Neural crest cell (in vitro differentiated cells): ENCODE results near the gene CDC37. TPM values are rescaled to one million over a fixed set of nuclear protein-coding genes. Genes with fewer than 3 reads are reported as not detected.
A peak's percentile ranks its signal among the peaks of the same experiment; 100 is the strongest.

ENCODE experiments used
- DNase-seq: peaks from one replicate; pipeline ENCODE4 v3.0.0; 2021; ENCODE audit warnings: low read depth, mixed read lengths, low spot score
- H3K27ac Mint-ChIP-seq: one replicate; pipeline ENCODE4 v1.8.0; 2021; ENCODE audit warnings: mild to moderate bottlenecking, mixed read lengths; ENCODE audit not compliant: unreplicated experiment
- H3K27me3 Mint-ChIP-seq: 2 replicates; pipeline ENCODE4 v1.8.0; 2021; ENCODE audit warnings: low read depth, mild to moderate bottlenecking, mixed read lengths
- H3K36me3 Mint-ChIP-seq: 2 replicates; pipeline ENCODE4 v1.8.0; 2021; ENCODE audit warnings: low read depth, mild to moderate bottlenecking, mixed read lengths
- H3K4me1 Mint-ChIP-seq: 2 replicates; pipeline ENCODE4 v1.8.0; 2021; ENCODE audit warnings: mixed read lengths
- H3K4me3 Mint-ChIP-seq: one replicate; pipeline ENCODE4 v1.8.0; 2021; ENCODE audit warnings: mild to moderate bottlenecking, mixed read lengths
- H3K9me3 Mint-ChIP-seq: 2 replicates; pipeline ENCODE4 v1.8.0; 2021; ENCODE audit warnings: mixed read lengths
- CTCF ChIP-seq: fragments of 200-600 bp; sonication (generic); conservative IDR thresholded peaks from 2 replicates; pipeline ENCODE4 v1.5.0; 2021; ENCODE audit warnings: antibody characterized with exemption, mild to moderate bottlenecking
- total RNA-seq: library from RNA; stranded (reverse); gene quantifications from 2 replicates; pipeline ENCODE4 v1.2.1, GENCODE V29; 2021

Gene CDC37
- total RNA-seq, 1 donor from 2014 or later: 164 TPM

- peaks cover 86% of the 10 kb centered on the region for H3K27me3 Mint-ChIP-seq
- no peak overlapping the region for H3K27ac Mint-ChIP-seq
- H3K4me3 Mint-ChIP-seq: peak overlapping the region; percentile 54
- H3K9me3 Mint-ChIP-seq: no peaks in the 10 kb centered on the region
- H3K36me3 Mint-ChIP-seq: no peaks in the 10 kb centered on the region
- H3K4me1 Mint-ChIP-seq: peaks cover 5% of the 10 kb centered on the region
- no peak for TF ChIP-seq CTCF
- no peak for DNase-seq
These were observed 27.3 kb upstream of the CDC37 start for GRCh38 chr19:10430505-10431253.

- TF ChIP-seq CTCF: no peak
- Mint-ChIP-seq H3K36me3 (no peaks in the 10 kb centered on the region), H3K4me3 (no peak overlapping the region), H3K4me1 (peaks cover 5% of the 10 kb centered on the region), H3K27ac (no peak overlapping the region), H3K9me3 (no peaks in the 10 kb centered on the region), H3K27me3 (peaks cover 93% of the 10 kb centered on the region)
- no peak for DNase-seq
These were observed 25.6 kb upstream of the CDC37 start for GRCh38 chr19:10428996-10429381.

GRCh38 chr19:10427169-10427568 lies 23.8 kb upstream of the CDC37 start:
- H3K9me3 Mint-ChIP-seq: no peaks in the 10 kb centered on the region
- H3K4me1 Mint-ChIP-seq: peaks cover 5% of the 10 kb centered on the region
- no peak overlapping the region for H3K4me3 Mint-ChIP-seq
- no peak overlapping the region for H3K27ac Mint-ChIP-seq
- DNase-seq: no peak
- H3K36me3 Mint-ChIP-seq: no peaks in the 10 kb centered on the region
- no peak for TF ChIP-seq CTCF
- peaks cover 94% of the 10 kb centered on the region for H3K27me3 Mint-ChIP-seq

GRCh38 chr19:10424011-10424637 lies 20.8 kb upstream of the CDC37 start:
- Mint-ChIP-seq H3K27me3 (peaks cover 96% of the 10 kb centered on the region), H3K9me3 (no peaks in the 10 kb centered on the region), H3K27ac (no peak overlapping the region), H3K4me3 (no peak overlapping the region), H3K4me1 (peaks cover 12% of the 10 kb centered on the region), H3K36me3 (peaks cover 3% of the 10 kb centered on the region)
- TF ChIP-seq CTCF: peak; percentile 96
- DNase-seq: peak; percentile 89

GRCh38 chr19:10422846-10423245 lies 19.5 kb upstream of the CDC37 start:
- DNase-seq: no peak
- peaks cover 20% of the 10 kb centered on the region for H3K4me1 Mint-ChIP-seq
- H3K27ac Mint-ChIP-seq: no peak overlapping the region
- TF ChIP-seq CTCF: no peak
- no peaks in the 10 kb centered on the region for H3K9me3 Mint-ChIP-seq
- H3K27me3 Mint-ChIP-seq: peaks cover 94% of the 10 kb centered on the region
- peaks cover 3% of the 10 kb centered on the region for H3K36me3 Mint-ChIP-seq
- no peak overlapping the region for H3K4me3 Mint-ChIP-seq
